Measurements from ENCODE around the gene LY6G6C. TPM values are rescaled to one million over a fixed set of nuclear protein-coding genes. Genes with fewer than 3 reads are reported as not detected.

Gene LY6G6C
- total and polyA plus RNA-seq, 10 of the 15 experiments (the other 5 are each of a cell fraction or from before 2014, with no cell fraction given) = not detected

GRCh38 chr6:31762356-31762755 is 40.8 kb upstream of the LY6G6C start, which contains the start of gene SAPCD1:
Gene SAPCD1 (plus strand): TSS chr6:31762656. CDS start chr6:31763055, 399 bp downstream.
- FAIRE-seq (no peak), ATAC-seq (no peak), DNase-seq (ENCODE audit: low read depth, low spot score) (no peak)
- Histone ChIP-seq H3K27ac (ENCODE audit: control insufficient read depth, insufficient read depth) (no peak within 1 kb of the TSS), H3K9ac (ENCODE audit: control insufficient read depth, insufficient read depth, low read length) (no peak within 1 kb of the TSS), H3K27me3 (replicated peaks in 1 of 2; ENCODE audit: control insufficient read depth in 2 of 2, insufficient read depth in 2 of 2, low read length in 1 of 2) (no peaks in the 10 kb centered on the region), H3K4me2 (ENCODE audit: control insufficient read depth, insufficient read depth) (no peak within 1 kb of the TSS), H3K9me3 (replicated peaks; ENCODE audit: control insufficient read depth, insufficient read depth, low read length) (no peaks in the 10 kb centered on the region), H4K20me1 (ENCODE audit: control insufficient read depth, insufficient read depth) (no peaks in the 10 kb centered on the region), H2AFZ (ENCODE audit: control insufficient read depth, low read depth, low read length) (no peak within 1 kb of the TSS), H3K36me3 (ENCODE audit: control insufficient read depth in 2 of 2, insufficient read depth in 2 of 2, low read length in 1 of 2) (no peaks in the 10 kb centered on the region; a peak in 2 of 4 replicates), H3K4me1 (ENCODE audit: control insufficient read depth, insufficient read depth, low read length) (no peaks in the 10 kb centered on the region), H3K4me3 (no peak within 1 kb of the TSS), H3K79me2 (ENCODE audit: control insufficient read depth, insufficient read depth, low read length) (no peaks in the 10 kb centered on the region)
- ChIA-PET SMC1A (ENCODE audit: uncharacterized antibody, unreplicated experiment) (no interaction called here), POLR2A (no interaction called here), CTCF (no interaction called here), RAD21 (ENCODE audit: unreplicated experiment) (no interaction called here)
- intact Hi-C loops (cut with micrococcal nuclease; ENCODE audit: unreplicated experiment) (no loop called here), in situ Hi-C loops (cut with MboI) (no loop called here)
- no peak for TF ChIP-seq BMI1 (IDR thresholded peaks at IDR 0.05; ENCODE audit: borderline replicate concordance)
- no peak for TF ChIP-seq BACH1 (IDR thresholded peaks at IDR 0.05; ENCODE audit: borderline replicate concordance)
- TF ChIP-seq TARDBP (IDR thresholded peaks at IDR 0.05; ENCODE audit: borderline replicate concordance) = no peak
- no peak for TF ChIP-seq SUPT20H (IDR thresholded peaks at IDR 0.05; ENCODE audit: borderline replicate concordance, control insufficient read depth, low read depth, low read length)
- TF ChIP-seq CHD1 (IDR thresholded peaks at IDR 0.05; ENCODE audit: low read depth, low read length) = no peak
- TF ChIP-seq ZNF384 (IDR thresholded peaks at IDR 0.05; ENCODE audit: borderline replicate concordance, low read depth, low read length) = no peak
- TF ChIP-seq, protein P1, sequence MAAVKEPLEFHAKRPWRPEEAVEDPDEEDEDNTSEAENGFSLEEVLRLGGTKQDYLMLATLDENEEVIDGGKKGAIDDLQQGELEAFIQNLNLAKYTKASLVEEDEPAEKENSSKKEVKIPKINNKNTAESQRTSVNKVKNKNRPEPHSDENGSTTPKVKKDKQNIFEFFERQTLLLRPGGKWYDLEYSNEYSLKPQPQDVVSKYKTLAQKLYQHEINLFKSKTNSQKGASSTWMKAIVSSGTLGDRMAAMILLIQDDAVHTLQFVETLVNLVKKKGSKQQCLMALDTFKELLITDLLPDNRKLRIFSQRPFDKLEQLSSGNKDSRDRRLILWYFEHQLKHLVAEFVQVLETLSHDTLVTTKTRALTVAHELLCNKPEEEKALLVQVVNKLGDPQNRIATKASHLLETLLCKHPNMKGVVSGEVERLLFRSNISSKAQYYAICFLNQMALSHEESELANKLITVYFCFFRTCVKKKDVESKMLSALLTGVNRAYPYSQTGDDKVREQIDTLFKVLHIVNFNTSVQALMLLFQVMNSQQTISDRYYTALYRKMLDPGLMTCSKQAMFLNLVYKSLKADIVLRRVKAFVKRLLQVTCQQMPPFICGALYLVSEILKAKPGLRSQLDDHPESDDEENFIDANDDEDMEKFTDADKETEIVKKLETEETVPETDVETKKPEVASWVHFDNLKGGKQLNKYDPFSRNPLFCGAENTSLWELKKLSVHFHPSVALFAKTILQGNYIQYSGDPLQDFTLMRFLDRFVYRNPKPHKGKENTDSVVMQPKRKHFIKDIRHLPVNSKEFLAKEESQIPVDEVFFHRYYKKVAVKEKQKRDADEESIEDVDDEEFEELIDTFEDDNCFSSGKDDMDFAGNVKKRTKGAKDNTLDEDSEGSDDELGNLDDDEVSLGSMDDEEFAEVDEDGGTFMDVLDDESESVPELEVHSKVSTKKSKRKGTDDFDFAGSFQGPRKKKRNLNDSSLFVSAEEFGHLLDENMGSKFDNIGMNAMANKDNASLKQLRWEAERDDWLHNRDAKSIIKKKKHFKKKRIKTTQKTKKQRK (IDR thresholded peaks at IDR 0.05; ENCODE audit: low read depth, low read length) = no peak
- TF ChIP-seq NFXL1 (IDR thresholded peaks at IDR 0.05; ENCODE audit: borderline replicate concordance) = no peak
- no peak for TF ChIP-seq RAD51 (IDR thresholded peaks at IDR 0.05)
- no peak for TF ChIP-seq POLR2AphosphoS2 (IDR thresholded peaks at IDR 0.05; ENCODE audit: low read depth, low read length)
- no peak for TF ChIP-seq PAX5 (IDR thresholded peaks at IDR 0.05; ENCODE audit: borderline replicate concordance, low read depth, low read length)
- TF ChIP-seq FOXM1 (IDR thresholded peaks at IDR 0.05; ENCODE audit: low read depth, low read length) = no peak
- no peak for TF ChIP-seq BHLHE40 (IDR thresholded peaks at IDR 0.05; ENCODE audit: borderline replicate concordance in 1 of 2, low read depth in 2 of 2, low read length in 1 of 2)
- no TSS peak for BruUV-seq (replicated peaks)
- whole genome bisulfite sequencing (ENCODE audit: insufficient coverage, insufficient replicate concordance, low lambda C conversion rate, missing lambda C conversion rate) = 61% methylated on average over 4 of the region's 4 CpGs

Data from GM12878 (cell line).